GM12874 (cell line): Measurements from ENCODE around the gene KIF9.

ENCODE experiments used
- TF ChIP-seq, protein P1 (sequence below): IDR thresholded peaks from 2 replicates; pipeline ENCODE4 v1.5.1; 2011; ENCODE audit warnings: low read depth, mild to moderate bottlenecking, control low read depth, low read length, moderate library complexity; ENCODE audit not compliant: insufficient read depth

Gene KIF9

GRCh38 chr3:47282424-47283192 lies at the start of gene KIF9, which contains the start of gene KLHL18:
TSS of gene KIF9 (minus strand) at chr3:47282799. CDS start at chr3:47277374, 5,425 bp downstream.
TSS of gene KLHL18 (plus strand) at chr3:47282944. CDS start at chr3:47282966, 22 bp downstream.
- TF ChIP-seq, protein P1, sequence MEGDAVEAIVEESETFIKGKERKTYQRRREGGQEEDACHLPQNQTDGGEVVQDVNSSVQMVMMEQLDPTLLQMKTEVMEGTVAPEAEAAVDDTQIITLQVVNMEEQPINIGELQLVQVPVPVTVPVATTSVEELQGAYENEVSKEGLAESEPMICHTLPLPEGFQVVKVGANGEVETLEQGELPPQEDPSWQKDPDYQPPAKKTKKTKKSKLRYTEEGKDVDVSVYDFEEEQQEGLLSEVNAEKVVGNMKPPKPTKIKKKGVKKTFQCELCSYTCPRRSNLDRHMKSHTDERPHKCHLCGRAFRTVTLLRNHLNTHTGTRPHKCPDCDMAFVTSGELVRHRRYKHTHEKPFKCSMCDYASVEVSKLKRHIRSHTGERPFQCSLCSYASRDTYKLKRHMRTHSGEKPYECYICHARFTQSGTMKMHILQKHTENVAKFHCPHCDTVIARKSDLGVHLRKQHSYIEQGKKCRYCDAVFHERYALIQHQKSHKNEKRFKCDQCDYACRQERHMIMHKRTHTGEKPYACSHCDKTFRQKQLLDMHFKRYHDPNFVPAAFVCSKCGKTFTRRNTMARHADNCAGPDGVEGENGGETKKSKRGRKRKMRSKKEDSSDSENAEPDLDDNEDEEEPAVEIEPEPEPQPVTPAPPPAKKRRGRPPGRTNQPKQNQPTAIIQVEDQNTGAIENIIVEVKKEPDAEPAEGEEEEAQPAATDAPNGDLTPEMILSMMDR: no peak

DNA sequence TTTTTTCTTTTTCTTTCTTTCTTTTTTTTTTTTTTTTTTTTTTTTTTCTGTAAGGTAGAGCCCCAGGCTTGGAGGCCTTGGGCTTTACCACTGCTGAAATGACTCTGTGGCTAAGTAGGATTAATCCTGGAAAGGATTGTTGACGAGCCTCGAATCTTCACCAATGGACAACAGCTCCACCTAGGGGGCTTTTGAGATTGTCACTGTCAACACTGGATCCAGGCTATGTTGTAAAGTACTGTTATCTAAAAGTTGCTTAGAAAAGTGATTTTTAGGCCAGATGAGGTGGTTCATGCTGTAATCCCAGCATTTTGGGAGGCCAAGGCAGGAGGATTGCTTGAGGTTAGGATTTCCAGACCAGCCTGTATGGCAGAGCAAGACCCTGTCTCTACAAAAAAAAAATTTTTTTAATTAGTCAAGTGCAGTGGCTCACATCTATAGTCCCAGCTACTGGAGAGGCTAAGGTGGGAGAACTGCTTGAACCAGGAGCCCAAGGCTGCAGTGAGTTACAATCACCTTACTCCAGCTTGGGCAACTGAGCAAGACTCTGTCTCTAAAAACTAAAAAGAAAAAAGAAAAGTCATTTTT lies 41.8 kb upstream of the KIF9 start:
- TF ChIP-seq, protein P1: peak; percentile 69

- TF ChIP-seq, protein P1: no peak
Observed at GRCh38 chr3:47323431-47324277, 41.1 kb upstream of the KIF9 start.

- TF ChIP-seq, protein P1: no peak
Observed at GRCh38 chr3:47319956-47320355, 37.4 kb upstream of the KIF9 start.

GRCh38 chr3:47318916-47319315 lies 36.3 kb upstream of the KIF9 start:
- TF ChIP-seq, protein P1: no peak

- TF ChIP-seq, protein P1: no peak
Observed at GRCh38 chr3:47315069-47315647, 32.6 kb upstream of the KIF9 start.
